Type B pancreatic cell (in vitro differentiated cells): ENCODE results near the gene MTF1. TPM values are rescaled to one million over a fixed set of nuclear protein-coding genes. Genes with fewer than 3 reads are reported as not detected.

ENCODE experiments used
- DNase-seq: peaks from one replicate; pipeline ENCODE4 v3.0.0; 2021; ENCODE audit warnings: mixed read lengths; ENCODE audit not compliant: unreplicated experiment; ENCODE audit errors: extremely low spot score
- H3K27ac Mint-ChIP-seq: 2 replicates; pipeline ENCODE4 v1.8.0; 2021; ENCODE audit warnings: mild to moderate bottlenecking, mixed read lengths
- H3K27me3 Mint-ChIP-seq: 2 replicates; pipeline ENCODE4 v1.8.0; 2021; ENCODE audit warnings: mixed read lengths
- H3K36me3 Mint-ChIP-seq: 2 replicates; pipeline ENCODE4 v1.8.0; 2021; ENCODE audit warnings: mixed read lengths
- H3K4me1 Mint-ChIP-seq: one replicate; pipeline ENCODE4 v1.8.0; 2021; ENCODE audit warnings: mixed read lengths; ENCODE audit not compliant: unreplicated experiment
- H3K4me3 Mint-ChIP-seq: 2 replicates; pipeline ENCODE4 v1.8.0; 2021; ENCODE audit warnings: mild to moderate bottlenecking, mixed read lengths
- H3K9me3 Mint-ChIP-seq: 2 replicates; pipeline ENCODE4 v1.8.0; 2021; ENCODE audit warnings: mixed read lengths
- total RNA-seq: library from RNA; stranded (reverse); gene quantifications from 2 replicates; pipeline ENCODE4 v1.2.1, GENCODE V29; 2021; ENCODE audit warnings: low replicate concordance
- TF ChIP-seq, protein P1 (sequence below): fragments of 200-600 bp; sonication (generic); conservative IDR thresholded peaks from 2 replicates; pipeline ENCODE4 v1.5.0; 2021; ENCODE audit warnings: antibody characterized with exemption, mild to moderate bottlenecking

MTF1 gene
- total RNA-seq, 1 donor from 2014 or later: 20.5 TPM

DNA sequence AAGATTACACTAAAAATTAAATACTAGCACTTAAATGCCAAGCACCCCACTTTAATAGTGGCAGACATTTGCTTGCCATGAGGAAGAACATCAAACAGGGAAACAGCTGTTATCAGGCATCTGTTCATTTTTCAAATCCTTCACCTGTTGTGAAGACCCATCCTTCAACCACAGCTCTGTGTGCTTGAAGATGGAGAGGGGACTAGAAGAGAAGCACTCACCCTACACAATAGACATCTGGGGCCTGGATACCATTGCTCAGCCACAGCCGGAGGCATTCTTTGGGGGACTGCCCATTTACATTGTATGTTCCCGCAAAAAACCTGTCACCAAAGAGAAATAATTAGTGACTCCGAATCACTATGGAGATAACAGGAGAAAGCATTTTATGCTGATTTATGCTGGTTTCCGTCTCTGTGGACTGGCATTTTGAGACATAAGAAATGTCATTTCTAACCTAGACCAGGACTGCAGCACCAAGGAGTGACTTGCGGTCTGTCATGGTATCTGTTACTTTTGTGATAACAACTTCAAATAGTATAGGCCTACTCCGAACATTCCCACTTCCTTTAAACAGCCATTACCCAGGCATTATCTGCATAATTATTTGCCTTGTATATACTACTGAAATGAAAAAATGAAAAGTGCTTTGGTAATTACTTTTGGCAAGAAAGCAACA, 28.8 kb upstream of the MTF1 start:
- no peaks in the 10 kb centered on the region for H3K4me1 Mint-ChIP-seq
- H3K4me3 Mint-ChIP-seq: no peak overlapping the region
- no peak for DNase-seq
- TF ChIP-seq, protein P1, sequence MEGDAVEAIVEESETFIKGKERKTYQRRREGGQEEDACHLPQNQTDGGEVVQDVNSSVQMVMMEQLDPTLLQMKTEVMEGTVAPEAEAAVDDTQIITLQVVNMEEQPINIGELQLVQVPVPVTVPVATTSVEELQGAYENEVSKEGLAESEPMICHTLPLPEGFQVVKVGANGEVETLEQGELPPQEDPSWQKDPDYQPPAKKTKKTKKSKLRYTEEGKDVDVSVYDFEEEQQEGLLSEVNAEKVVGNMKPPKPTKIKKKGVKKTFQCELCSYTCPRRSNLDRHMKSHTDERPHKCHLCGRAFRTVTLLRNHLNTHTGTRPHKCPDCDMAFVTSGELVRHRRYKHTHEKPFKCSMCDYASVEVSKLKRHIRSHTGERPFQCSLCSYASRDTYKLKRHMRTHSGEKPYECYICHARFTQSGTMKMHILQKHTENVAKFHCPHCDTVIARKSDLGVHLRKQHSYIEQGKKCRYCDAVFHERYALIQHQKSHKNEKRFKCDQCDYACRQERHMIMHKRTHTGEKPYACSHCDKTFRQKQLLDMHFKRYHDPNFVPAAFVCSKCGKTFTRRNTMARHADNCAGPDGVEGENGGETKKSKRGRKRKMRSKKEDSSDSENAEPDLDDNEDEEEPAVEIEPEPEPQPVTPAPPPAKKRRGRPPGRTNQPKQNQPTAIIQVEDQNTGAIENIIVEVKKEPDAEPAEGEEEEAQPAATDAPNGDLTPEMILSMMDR: no peak
- H3K27me3 Mint-ChIP-seq: no peaks in the 10 kb centered on the region
- peaks cover 3% of the 10 kb centered on the region for H3K36me3 Mint-ChIP-seq
- H3K27ac Mint-ChIP-seq: no peak overlapping the region
- no peaks in the 10 kb centered on the region for H3K9me3 Mint-ChIP-seq

DNA sequence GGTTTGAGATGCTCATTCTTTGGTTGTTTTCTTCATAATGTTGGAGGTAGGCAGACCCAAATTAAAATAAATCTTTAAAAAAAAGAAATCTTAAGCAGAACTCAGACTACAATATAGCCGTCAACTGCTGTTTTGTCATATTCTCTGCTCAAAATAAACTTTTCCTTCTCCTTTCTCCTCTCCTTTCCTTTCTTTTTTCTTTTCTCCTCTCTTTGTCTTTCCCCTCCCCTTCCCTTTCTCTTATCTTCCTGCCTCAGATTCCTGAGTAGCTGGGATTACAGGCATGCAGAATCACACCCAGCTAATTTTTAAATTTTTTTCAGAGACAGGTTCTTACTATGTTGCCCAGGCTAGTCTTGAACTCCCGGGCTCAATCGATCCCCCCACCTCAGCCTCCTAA, 24.8 kb upstream of the MTF1 start:
- DNase-seq: no peak
- H3K4me1 Mint-ChIP-seq: no peaks in the 10 kb centered on the region
- H3K36me3 Mint-ChIP-seq: peaks cover 6% of the 10 kb centered on the region
- TF ChIP-seq, protein P1: no peak
- H3K9me3 Mint-ChIP-seq: no peaks in the 10 kb centered on the region
- no peak overlapping the region for H3K4me3 Mint-ChIP-seq
- H3K27ac Mint-ChIP-seq: no peak overlapping the region
- no peaks in the 10 kb centered on the region for H3K27me3 Mint-ChIP-seq

DNA sequence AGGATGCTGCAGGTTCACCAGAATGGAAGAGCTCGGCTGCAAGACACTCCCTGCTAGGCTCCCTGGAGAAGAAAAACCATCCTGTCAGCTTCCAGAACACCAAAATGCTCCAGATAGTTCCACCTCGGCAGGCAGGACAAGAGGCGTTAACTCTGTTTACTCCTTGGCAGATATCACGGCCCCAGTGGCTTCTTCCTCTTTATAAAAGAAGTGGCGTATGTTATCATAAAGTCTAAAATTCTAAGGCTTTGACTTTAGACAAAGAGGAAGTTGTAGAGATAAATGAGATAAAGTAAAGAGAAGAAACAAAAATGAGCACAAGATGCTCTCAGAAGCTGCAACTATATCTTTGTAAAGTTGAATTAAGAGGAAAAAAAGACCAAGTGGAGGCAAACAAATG, 24.3 kb upstream of the MTF1 start:
- Mint-ChIP-seq H3K9me3 (no peaks in the 10 kb centered on the region), H3K27ac (no peak overlapping the region), H3K27me3 (no peaks in the 10 kb centered on the region), H3K36me3 (peaks cover 6% of the 10 kb centered on the region), H3K4me3 (no peak overlapping the region), H3K4me1 (no peaks in the 10 kb centered on the region)
- DNase-seq: no peak
- TF ChIP-seq, protein P1: no peak

DNA sequence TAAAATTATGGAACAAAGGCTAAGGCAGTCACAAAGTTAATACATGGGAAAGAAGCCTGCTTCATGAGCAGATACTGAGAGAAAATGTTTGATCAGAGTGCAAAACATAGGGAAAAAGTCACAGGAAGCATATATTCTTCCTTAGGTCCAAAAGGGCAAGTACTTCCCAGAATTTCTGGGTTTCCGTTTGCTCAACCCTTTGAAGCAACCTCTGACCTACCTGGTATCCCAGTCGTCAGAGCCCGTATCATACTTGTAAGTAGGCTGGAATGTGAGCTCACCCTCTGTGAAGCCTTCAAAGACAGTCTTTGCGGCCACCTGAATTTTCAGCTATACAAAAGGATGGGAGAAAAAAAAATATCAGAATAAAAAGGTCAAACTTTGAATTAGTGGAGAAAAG, 20.5 kb upstream of the MTF1 start:
- TF ChIP-seq, protein P1: no peak
- DNase-seq: no peak
- no peaks in the 10 kb centered on the region for H3K9me3 Mint-ChIP-seq
- H3K36me3 Mint-ChIP-seq: peaks cover 8% of the 10 kb centered on the region
- no peak overlapping the region for H3K27ac Mint-ChIP-seq
- no peaks in the 10 kb centered on the region for H3K27me3 Mint-ChIP-seq
- H3K4me1 Mint-ChIP-seq: no peaks in the 10 kb centered on the region
- no peak overlapping the region for H3K4me3 Mint-ChIP-seq

DNA sequence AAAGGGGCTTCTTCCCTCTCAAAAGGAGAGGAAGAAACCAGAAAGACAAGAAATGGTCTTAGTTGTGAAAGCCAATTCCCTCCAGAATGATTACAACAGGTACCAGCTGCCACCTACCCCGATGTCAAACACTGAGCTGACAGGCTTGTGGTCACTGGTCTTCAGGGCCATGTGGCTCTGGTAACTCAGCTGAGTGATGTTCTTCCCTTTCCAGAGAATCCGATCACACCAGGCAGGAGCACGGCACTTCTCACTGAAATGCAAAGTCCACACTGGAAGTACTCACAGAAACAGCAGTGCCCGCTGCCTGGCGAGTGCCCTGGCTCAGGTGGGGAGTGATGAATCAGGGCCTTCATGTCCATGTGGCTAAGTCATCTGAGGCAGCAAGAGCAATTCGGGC, 18.7 kb upstream of the MTF1 start:
- no peak for DNase-seq
- no peaks in the 10 kb centered on the region for H3K4me1 Mint-ChIP-seq
- TF ChIP-seq, protein P1: no peak
- H3K9me3 Mint-ChIP-seq: no peaks in the 10 kb centered on the region
- H3K27me3 Mint-ChIP-seq: no peaks in the 10 kb centered on the region
- H3K4me3 Mint-ChIP-seq: no peak overlapping the region
- peaks cover 11% of the 10 kb centered on the region for H3K36me3 Mint-ChIP-seq
- no peak overlapping the region for H3K27ac Mint-ChIP-seq

DNA sequence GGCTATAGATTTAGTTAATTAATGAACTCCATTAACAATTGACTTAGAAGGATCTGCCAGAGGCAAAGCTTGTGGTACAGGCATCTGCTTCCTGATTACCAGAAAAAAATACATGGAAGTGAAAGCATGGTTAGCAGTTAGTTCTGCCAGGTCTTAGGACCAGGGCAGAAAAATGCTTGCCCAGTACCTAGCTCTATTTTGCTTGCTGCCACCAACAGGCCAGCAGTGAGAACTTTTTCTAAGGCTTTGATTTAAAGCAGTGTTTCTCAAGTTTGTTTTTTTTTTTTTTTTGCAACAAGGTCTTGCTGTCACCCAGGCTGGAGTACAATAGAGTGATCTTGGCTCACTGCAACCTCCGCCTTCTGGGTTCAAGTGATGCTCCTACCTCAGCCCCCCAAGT, 16.4 kb upstream of the MTF1 start:
- no peaks in the 10 kb centered on the region for H3K9me3 Mint-ChIP-seq
- H3K36me3 Mint-ChIP-seq: peaks cover 8% of the 10 kb centered on the region
- H3K27me3 Mint-ChIP-seq: no peaks in the 10 kb centered on the region
- DNase-seq: no peak
- H3K4me3 Mint-ChIP-seq: no peak overlapping the region
- no peaks in the 10 kb centered on the region for H3K4me1 Mint-ChIP-seq
- H3K27ac Mint-ChIP-seq: no peak overlapping the region
- TF ChIP-seq, protein P1: no peak
